OCI-LY7 (cell line): ENCODE measurements around the gene TJP2. TPM values are rescaled to one million over a fixed set of nuclear protein-coding genes. Genes with fewer than 3 reads are reported as not detected.

ENCODE experiments used
- BruUV-seq: library from RNA; stranded (reverse); fragments of 400-500 nt; replicated peaks from 2 replicates; lab custom pipeline; 2021; lab: Mats Ljungman, UMichigan
- CTCF ChIA-PET: fragments of 300-600 bp; sonication (Branson Sonifier 250); formaldehyde crosslinking; loops from one replicate; lab custom pipeline; 2022; ENCODE audit warnings: antibody characterized with exemption; ENCODE audit not compliant: unreplicated experiment; lab: Charles Lee
- POLR2A ChIA-PET: fragments of 300-600 bp; sonication (Branson Sonifier 250); formaldehyde crosslinking; loops from one replicate; lab custom pipeline; 2022; ENCODE audit warnings: antibody characterized with exemption; lab: Charles Lee
- DNase-seq: peaks from one replicate; pipeline ENCODE4 v3.0.0-alpha.2; 2015; ENCODE audit warnings: low spot score
- H2AFZ ChIP-seq: fragments of 200-600 bp; sonication (generic), shearing (Covaris generic); 2 replicates; pipeline ENCODE4 v1.6.1; 2014; ENCODE audit warnings: mild to moderate bottlenecking, antibody characterized with exemption, low read length, moderate library complexity
- H3K27ac ChIP-seq: fragments of 200-600 bp; sonication (generic); 2 replicates; pipeline ENCODE4 v1.5.1; 2014; ENCODE audit warnings: mixed run types, low read depth, mild to moderate bottlenecking, moderate library complexity, low read length, inconsistent platforms; ENCODE audit not compliant: poor library complexity, severe bottlenecking
- H3K36me3 ChIP-seq: fragments of 200-600 bp; sonication (generic); 2 replicates; pipeline ENCODE4 v1.6.1; 2014; ENCODE audit warnings: mild to moderate bottlenecking, antibody characterized with exemption, low read length, moderate library complexity, mixed read lengths; ENCODE audit not compliant: insufficient read depth
- H3K4me1 ChIP-seq: fragments of 200-600 bp; sonication (generic); 2 replicates; pipeline ENCODE4 v1.5.1; 2014; ENCODE audit warnings: mild to moderate bottlenecking, low read length; ENCODE audit not compliant: insufficient read depth, poor library complexity, severe bottlenecking
- H3K4me2 ChIP-seq: fragments of 200-600 bp; sonication (generic); 2 replicates; pipeline ENCODE4 v1.6.1; 2014; ENCODE audit warnings: mild to moderate bottlenecking, low read length
- H3K4me3 ChIP-seq: fragments of 200-600 bp; sonication (generic); 2 replicates; pipeline ENCODE4 v1.5.1; 2014; ENCODE audit warnings: mild to moderate bottlenecking, low read depth, low read length; ENCODE audit not compliant: poor library complexity, severe bottlenecking
- H3K79me2 ChIP-seq: fragments of 200-600 bp; sonication (generic); 2 replicates; pipeline ENCODE4 v1.6.1; 2016; ENCODE audit warnings: low read depth, mild to moderate bottlenecking, low read length, moderate library complexity, mixed read lengths; ENCODE audit not compliant: insufficient read depth
- H3K9me2 ChIP-seq: fragments of 200-600 bp; sonication (generic); 2 replicates; pipeline ENCODE4 v1.6.1; 2016; ENCODE audit warnings: mild to moderate bottlenecking, low read length, mixed read lengths; ENCODE audit not compliant: insufficient read depth
- H3K9me3 ChIP-seq: fragments of 200-600 bp; sonication (generic); 2 replicates; pipeline ENCODE4 v1.6.1; 2014; ENCODE audit warnings: mild to moderate bottlenecking, mixed run types, low read length, mixed read lengths
- H4K20me1 ChIP-seq: fragments of 200-600 bp; sonication (generic); 2 replicates; pipeline ENCODE4 v1.6.1; 2014; ENCODE audit warnings: mild to moderate bottlenecking, antibody characterized with exemption, low read length, moderate library complexity, mixed read lengths; ENCODE audit not compliant: insufficient read depth
- CTCF ChIP-seq: fragments of 200-600 bp; sonication (generic); conservative IDR thresholded peaks from 2 replicates; pipeline ENCODE4 v1.5.1; 2014; ENCODE audit warnings: mild to moderate bottlenecking, antibody characterized with exemption, low read length, moderate library complexity, mixed read lengths
- EZH2phosphoT487 ChIP-seq: fragments of 200-600 bp; sonication (generic); IDR thresholded peaks from 2 replicates; pipeline ENCODE4 v1.6.1; 2018; ENCODE audit warnings: low read depth, borderline replicate concordance, mild to moderate bottlenecking, mixed run types, antibody characterized with exemption, low read length, moderate library complexity, mixed read lengths
- intact Hi-C: fragments of 100-400 bp; cut with micrococcal nuclease; formaldehyde crosslinking; loops from one replicate; pipeline ENCODE4 v1.10.0; 2022; ENCODE audit not compliant: unreplicated experiment
- total RNA-seq, 2 experiments: library from RNA; depleted of rRNA in 1 of 2; stranded (reverse); fragments of >200 nt in 1 of 2; shearing (Covaris generic) in 1 of 2; gene quantifications; 2 replicates each; pipeline ENCODE4 v1.2.3, GENCODE V29; 2014 to 2022

TJP2 gene
- total RNA-seq, 2 experiments from 2014 or later, result 15.1 to 18.0 TPM

- no peak overlapping the region for H3K4me2 ChIP-seq
- no peaks in the 10 kb centered on the region for H3K9me3 ChIP-seq
- intact Hi-C loops, result no loop called here
- CTCF ChIA-PET, result no interaction called here
- no peak for DNase-seq
- H3K4me1 ChIP-seq, result no peaks in the 10 kb centered on the region
- no peak overlapping the region for H2AFZ ChIP-seq
- H3K79me2 ChIP-seq, result no peaks in the 10 kb centered on the region
- H3K27ac ChIP-seq, result no peak overlapping the region
- POLR2A ChIA-PET, result interaction anchor here (1.2 kb wide), 1 partner anchor 10 kb away, joined by 4 read pairs; no protein-coding TSS in a partner anchor
- no peaks in the 10 kb centered on the region; the same call in 1 of the 2 replicates for H3K36me3 ChIP-seq
- TF ChIP-seq EZH2phosphoT487, result no peak
- TF ChIP-seq CTCF, result no peak
- no peak overlapping the region for H3K4me3 ChIP-seq
- no peaks in the 10 kb centered on the region for H4K20me1 ChIP-seq
- BruUV-seq, result no TSS peak
- H3K9me2 ChIP-seq, result no peaks in the 10 kb centered on the region
Measured at GRCh38 chr9:69253057-69253456, 79.0 kb downstream of the TJP2 start.

DNA sequence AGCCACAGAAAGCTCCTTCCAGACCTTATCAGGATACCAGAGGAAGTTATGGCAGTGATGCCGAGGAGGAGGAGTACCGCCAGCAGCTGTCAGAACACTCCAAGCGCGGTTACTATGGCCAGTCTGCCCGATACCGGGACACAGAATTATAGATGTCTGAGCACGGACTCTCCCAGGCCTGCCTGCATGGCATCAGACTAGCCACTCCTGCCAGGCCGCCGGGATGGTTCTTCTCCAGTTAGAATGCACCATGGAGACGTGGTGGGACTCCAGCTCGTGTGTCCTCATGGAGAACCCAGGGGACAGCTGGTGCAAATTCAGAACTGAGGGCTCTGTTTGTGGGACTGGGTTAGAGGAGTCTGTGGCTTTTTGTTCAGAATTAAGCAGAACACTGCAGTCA, 80.1 kb downstream of the TJP2 start:
- no peak overlapping the region for H2AFZ ChIP-seq

More for the DNA sequence above, 80.1 kb downstream of the TJP2 start:
- no TSS peak for BruUV-seq
- H3K79me2 ChIP-seq, result no peaks in the 10 kb centered on the region
- no peak overlapping the region for H3K4me3 ChIP-seq
- H3K9me2 ChIP-seq, result no peaks in the 10 kb centered on the region
- H3K27ac ChIP-seq, result no peak overlapping the region
- H3K36me3 ChIP-seq, result no peaks in the 10 kb centered on the region; the same call in 1 of the 2 replicates
- H4K20me1 ChIP-seq, result no peaks in the 10 kb centered on the region
- no peaks in the 10 kb centered on the region for H3K9me3 ChIP-seq
- intact Hi-C loops, result no loop called here
- ChIA-PET CTCF (no interaction called here), POLR2A (interaction anchor here (1.2 kb wide), 1 partner anchor 11 kb away, joined by 4 read pairs; no protein-coding TSS in a partner anchor)
- no peak for DNase-seq
- no peak for TF ChIP-seq EZH2phosphoT487
- TF ChIP-seq CTCF, result no peak
- H3K4me2 ChIP-seq, result no peak overlapping the region
- no peaks in the 10 kb centered on the region for H3K4me1 ChIP-seq
